ENCODE data around the gene MRAP2.

Gene MRAP2

GRCh38 chr6:84033523-84034451 lies at the start of gene MRAP2:
TSS of gene MRAP2 (plus strand) at chr6:84033772. CDS start at chr6:84055319, 21,547 bp downstream.
- DNase-seq (ENCODE audit: low spot score) = no peak

DNA sequence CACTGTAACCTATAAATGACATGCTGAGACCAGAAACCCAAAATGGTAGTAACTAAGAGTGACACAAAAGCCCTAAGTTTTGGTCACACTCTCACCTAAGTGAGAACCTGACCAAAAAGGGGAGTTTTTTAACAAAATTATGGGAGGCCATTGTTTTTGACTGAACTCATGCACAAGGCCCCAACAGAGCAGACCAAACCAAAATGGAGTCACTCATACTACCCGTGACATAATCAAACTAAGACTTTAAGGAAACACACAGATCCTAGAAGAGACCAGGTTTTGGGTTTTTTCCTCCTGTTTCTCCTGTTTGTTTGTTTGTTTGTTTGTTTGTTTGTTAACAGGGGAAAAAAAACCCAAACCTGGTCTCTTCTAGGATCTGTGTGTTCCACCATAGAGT lies 49.2 kb upstream of the MRAP2 start:
- no peak for DNase-seq (ENCODE audit: low spot score)

DNA sequence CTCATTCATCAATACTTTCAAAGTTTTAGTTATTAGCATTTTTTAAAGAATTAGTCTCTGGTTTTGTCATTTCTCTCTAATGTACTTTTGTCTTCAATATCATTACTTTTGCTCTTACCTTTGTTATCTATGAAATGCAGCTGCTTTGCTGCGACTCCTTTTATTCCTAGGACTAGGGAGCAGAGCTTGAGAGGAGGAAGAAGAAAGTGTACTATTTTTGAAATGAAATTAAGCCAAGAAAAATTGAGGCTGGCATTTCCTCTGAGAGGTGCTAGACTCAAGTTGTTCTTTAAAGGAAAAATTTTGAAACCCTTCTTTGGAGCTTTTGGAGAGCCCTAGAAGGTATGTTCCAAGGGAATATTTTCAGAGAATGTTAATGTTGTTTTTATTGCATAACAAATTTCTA lies 48.3 kb upstream of the MRAP2 start:
- no peak for DNase-seq (ENCODE audit: low spot score)

- no peak for DNase-seq (ENCODE audit: low spot score)
These were observed 47.9 kb upstream of the MRAP2 start for GRCh38 chr6:83985715-83986114.

GRCh38 chr6:83998021-83998584 lies 35.5 kb upstream of the MRAP2 start:
- no peak for DNase-seq (ENCODE audit: low spot score)

DNA sequence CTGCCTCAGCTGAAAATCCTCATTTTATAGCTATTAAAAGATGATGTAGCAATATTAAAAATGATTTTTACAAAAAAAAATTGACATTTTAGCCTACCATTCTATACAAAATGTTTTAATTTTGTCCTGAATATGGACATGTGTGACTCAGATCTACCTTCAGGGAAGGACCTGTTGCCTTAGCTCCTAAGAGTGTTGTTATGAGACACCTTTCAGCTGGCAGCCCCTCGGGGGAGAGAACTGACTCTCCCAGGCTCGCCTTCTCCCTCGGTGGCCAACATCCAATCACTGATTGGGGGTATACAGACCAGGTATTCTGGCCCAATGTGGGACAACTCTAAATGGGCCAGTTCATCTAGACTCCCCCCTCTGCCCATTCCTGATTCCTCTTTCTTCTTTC lies 32.5 kb upstream of the MRAP2 start:
- no peak for DNase-seq (ENCODE audit: low spot score)

- no peak for DNase-seq (ENCODE audit: low spot score)
These were observed 31.3 kb upstream of the MRAP2 start for GRCh38 chr6:84002226-84002625.

DNA sequence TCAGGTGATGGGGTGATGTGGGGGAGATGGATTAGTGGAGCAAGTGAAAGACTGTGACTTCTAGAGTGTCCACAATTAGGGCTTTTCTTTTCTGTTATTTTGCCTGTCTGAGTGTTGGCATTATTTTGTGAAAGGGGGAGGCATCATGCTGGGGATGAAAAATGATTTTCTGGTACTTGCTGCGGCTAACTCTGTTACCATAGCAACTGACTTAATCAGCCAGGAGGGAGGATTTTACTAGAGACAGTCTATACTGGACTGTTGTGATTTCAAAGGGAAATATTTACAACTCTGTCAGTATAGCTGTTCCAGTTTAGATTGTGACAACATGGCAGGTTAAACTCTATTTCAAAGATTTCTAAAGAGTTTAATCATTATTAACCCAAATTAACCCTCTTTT lies 30.4 kb upstream of the MRAP2 start:
- no peak for DNase-seq (ENCODE audit: low spot score)

DNA sequence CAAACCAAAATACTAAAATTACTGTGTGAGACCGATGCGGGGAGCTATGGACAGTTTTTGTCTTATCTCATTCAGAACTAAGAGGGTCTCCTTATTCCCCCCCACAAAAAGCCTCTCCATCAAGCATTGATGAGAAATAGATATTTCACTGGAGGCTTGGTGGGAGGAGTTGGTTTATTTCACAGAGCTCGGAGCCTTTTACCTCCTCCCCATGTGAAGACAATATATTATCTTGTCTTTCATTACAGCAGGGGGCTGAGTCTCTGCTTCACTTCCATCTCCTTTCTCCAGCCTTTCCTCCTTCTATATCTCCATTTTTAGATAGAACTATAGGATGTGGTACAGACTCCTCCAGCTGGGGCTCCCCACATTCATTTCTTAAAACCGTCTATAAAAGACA lies 29.9 kb upstream of the MRAP2 start:
- DNase-seq (ENCODE audit: low spot score) = no peak

DNA sequence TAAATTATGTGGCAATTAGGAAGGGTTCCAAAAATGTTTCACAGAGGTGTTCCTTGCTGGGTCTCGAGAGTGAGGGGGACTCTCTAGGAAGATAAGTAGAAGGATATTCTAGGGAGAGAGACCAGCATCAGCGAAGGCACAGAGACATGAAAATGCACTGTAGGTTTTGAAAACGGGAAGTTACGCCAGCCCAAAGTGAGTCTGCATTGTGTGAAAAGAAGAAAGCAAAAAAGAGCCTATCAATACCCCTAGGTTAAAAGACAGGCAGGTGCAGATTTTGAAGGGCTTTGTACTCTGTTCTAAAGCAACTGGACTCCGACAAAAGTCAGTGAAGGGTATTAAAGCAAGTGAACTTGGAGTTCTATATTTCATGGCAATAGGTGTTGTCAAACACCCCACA lies 25.7 kb upstream of the MRAP2 start:
- no peak for DNase-seq (ENCODE audit: low spot score)

GRCh38 chr6:84013354-84013753 lies 20.2 kb upstream of the MRAP2 start:
- no peak for DNase-seq (ENCODE audit: low spot score)

DNA sequence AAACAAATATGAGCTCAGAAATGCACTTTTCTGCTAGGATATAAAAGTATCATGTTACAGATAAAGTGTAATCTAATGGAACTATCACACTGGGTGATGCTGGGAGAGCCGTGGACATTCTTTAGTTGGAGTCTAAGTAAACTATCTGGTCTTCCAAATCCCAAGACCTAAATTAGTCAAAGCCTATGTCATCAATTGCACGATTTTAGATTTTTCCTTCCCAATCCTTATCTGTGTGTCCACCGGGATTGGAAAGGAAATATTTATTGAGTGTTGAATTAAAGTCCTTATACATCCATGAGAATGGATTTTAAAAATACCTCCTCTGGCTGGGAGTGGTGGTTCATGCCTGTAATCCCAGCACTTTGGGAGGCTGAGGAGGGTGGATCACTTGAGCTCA lies 19.6 kb upstream of the MRAP2 start:
- DNase-seq (ENCODE audit: low spot score) = no peak

DNA sequence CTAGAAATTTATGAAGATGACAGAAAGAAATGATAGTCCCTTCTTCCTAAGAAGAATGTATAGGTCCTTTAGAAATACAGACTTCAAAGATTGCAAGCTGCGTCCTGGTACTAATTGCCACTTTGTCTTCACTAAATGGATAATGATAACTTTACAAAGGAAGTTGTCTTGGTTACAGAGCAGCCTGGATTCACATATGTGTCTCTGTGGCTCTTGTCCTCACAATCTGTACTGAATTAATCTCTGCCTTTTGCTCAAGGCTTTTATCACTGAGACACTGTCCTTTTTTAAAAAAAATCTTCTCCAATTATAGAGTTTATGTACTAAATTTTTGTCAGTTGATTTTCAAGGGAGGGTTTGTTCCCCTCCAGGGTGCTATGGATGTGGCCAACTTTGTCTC lies 17.5 kb upstream of the MRAP2 start:
- DNase-seq (ENCODE audit: low spot score) = no peak

- DNase-seq (ENCODE audit: low spot score) = no peak
These were observed 15.7 kb upstream of the MRAP2 start for GRCh38 chr6:84017709-84018452.

GRCh38 chr6:84018453-84019061 lies 15.0 kb upstream of the MRAP2 start:
- no peak for DNase-seq (ENCODE audit: low spot score)

DNA sequence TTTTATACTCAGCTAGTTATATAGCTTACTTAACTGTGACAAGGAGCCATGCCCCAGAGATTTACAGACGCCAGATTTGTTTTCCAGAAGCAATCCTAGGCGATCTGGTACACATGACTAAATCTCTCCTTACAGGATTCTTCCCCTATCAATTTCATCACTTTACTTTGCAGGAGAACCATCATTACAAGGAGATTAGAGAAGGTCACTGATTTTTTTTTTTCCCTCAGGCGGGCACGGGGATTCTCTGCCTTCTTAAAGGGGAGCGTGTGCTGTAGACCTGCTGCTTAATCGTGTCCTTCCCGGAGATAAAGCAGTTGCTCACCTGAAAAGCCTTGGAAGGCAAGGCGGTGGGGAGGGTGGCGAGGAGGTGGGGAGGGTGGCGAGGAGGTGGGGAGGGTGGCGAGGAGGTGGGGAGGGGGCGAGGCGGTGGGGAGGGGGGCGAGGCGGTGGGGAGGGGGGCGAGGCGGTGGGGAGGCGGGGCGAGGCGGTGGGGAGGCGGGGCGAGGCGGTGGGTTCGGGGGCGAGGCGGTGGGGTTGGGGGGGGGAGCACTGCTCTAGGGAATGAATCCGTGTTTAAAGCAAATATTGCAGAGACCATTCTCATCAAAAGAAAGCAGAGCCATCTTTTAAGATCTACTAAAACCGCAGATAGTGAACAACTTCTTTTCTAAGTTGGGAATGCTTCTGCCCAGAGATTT lies 14.3 kb upstream of the MRAP2 start:
- no peak for DNase-seq (ENCODE audit: low spot score)

DNA sequence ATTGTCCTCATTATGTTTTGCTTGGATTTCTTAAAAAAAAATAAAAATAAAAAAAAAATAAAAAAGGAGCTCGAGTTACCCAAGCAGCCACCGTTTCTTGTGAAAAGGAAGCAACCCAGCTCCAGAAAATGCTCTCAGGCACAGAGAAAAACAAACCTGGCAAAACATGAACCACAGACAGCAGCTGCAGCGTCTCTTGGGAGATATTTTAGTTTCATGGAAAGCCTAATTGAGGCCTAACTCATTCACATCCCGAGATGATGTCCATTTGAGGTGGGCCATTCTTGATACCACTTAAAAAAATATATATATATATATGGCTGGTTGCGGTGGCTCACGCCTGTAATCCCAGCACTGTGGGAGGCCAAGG lies 13.7 kb upstream of the MRAP2 start:
- DNase-seq (ENCODE audit: low spot score) = no peak

DNA sequence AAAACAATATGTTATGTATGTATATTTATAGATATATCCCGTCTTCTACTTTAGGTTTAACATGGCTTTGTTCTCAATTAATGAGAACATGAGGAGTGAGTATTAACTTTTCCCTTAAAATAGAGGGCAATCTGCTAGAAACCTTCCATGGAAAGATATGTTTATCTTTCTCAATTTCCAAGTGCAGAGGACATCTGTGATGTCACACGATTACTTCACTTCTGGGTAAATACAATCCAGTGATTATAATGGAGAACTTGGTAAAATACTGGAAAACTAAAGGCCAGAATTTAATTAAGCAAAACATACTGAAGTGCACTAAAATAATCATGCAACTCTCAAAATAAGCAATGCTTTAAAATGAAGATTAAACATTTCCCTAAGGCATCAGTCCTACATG lies 11.9 kb upstream of the MRAP2 start:
- DNase-seq (ENCODE audit: low spot score) = no peak

DNA sequence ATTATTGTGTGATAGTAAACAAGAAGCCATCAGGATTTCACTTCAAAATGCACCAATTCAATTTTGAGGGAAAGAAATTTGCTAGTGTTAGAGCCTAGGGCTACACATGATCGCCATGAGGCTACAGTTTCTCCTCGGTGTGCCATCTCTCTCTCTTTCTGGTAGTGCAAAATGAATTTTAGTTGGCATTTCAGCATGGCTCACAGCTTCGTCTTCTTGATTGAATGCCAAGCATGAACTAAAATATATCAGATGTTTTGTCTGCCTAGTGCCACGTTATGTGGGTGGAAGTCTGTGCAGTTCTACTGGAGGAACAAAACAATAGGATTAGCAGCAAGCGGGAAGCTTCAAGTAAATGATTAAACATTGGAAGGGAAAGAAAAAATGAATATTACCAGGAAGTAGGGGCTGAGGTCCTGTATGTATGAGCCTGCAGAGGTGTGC lies 6.8 kb upstream of the MRAP2 start:
- DNase-seq (ENCODE audit: low spot score) = no peak

DNA sequence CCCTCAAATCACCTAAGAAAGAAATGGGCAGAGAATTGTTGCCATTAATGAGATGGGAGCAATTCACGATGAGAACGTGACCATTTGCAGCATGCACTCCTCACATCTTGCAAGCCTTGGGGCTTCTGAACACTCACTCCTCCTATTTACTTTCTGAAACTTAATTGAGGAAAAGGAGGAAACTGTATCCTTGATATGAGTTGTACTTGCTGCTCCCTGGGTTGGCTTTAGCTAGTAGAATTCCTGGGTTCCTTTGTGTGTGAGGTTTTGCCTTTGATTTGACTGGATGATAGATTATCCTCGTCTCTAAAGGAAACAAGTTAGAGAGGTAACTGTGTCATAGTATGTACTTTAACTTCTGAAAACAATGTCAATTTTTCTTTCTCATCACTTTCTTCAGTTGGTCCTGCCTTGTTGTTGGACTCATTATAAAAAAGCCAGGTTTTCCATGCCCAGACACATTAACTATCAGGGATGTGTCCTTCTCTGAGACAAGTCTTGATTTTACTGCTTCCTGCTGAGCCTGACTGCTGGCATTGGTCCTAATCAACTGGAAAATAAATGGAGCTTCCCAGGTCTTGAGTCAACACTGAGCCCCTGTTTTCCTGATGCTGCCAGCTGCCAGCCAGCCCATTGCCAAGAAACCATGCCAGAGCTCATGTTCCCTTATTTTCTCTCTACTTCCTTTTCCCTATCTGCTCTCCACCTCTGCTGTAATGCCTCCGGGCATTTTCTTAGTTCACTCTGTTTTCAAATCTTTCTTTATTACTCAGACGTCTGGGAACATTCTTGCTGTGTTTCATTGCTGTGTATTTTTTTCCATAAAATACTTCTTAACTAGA lies 6.0 kb upstream of the MRAP2 start:
- DNase-seq (ENCODE audit: low spot score) = no peak

DNA sequence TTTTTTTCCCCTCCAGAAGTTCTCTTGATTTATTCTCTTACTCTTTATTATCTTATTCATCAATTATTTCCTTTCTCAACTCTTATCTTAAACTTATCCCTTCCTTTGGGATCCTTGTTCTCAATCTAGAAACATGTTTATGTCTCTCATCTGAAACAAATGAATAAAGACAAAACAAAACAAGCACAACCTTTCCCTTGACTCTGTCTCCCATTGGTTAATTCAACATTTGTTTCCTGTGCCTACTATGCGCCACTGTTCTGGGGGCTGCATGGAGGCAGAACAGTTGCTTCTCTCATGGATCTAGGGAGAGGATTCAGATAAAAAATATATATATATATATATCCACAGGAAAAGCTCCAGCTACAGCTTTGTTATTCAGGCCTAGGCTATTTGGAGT lies 5.2 kb upstream of the MRAP2 start:
- DNase-seq (ENCODE audit: low spot score) = no peak
